Large intestine (tissue), 3 donors: ENCODE results near the gene GNG2. TPM values are rescaled to one million over a fixed set of nuclear protein-coding genes. Genes with fewer than 3 reads are reported as not detected.

Experiments
- DNase-seq, 2 donors: peaks; one replicate each; pipeline versions ENCODE4 v3.0.0 to v3.0.0-alpha.2; 2013
- H3K27ac ChIP-seq: one replicate; pipeline ENCODE4 v1.5.1; 2013; ENCODE audit warnings: low read length
- H3K27me3 ChIP-seq: 2 replicates; pipeline ENCODE4 v1.6.1; 2013; ENCODE audit warnings: low read length; ENCODE audit not compliant: control insufficient read depth, insufficient read depth
- H3K36me3 ChIP-seq: 2 replicates; pipeline ENCODE4 v1.6.1; 2013; ENCODE audit warnings: low read length; ENCODE audit not compliant: control insufficient read depth, insufficient read depth
- H3K4me1 ChIP-seq: one replicate; pipeline ENCODE4 v1.6.1; 2013; ENCODE audit warnings: low read length; ENCODE audit not compliant: control insufficient read depth, insufficient read depth
- H3K4me3 ChIP-seq: one replicate; pipeline ENCODE4 v1.5.1; 2013; ENCODE audit warnings: low read length
- H3K9me3 ChIP-seq: one replicate; pipeline ENCODE4 v1.6.1; 2013; ENCODE audit warnings: mild to moderate bottlenecking, low read depth, low read length, moderate library complexity; ENCODE audit not compliant: control insufficient read depth
- WGBS: methylation state at CpG from one replicate; pipeline ENCODE4 v1.1.5; 2013; ENCODE audit warnings: low lambda C conversion rate; ENCODE audit not compliant: insufficient coverage; 5-methylcytosine and 5-hydroxymethylcytosine counted together
- polyA plus RNA-seq: library from polyadenylated mRNA; unstranded; fragments of 120-200 nt; gene quantifications from one replicate; pipeline ENCODE4 v1.2.1, GENCODE V29; 2013

The GNG2 gene
- polyA plus RNA-seq, 1 donor, result 50.6 TPM

DNA sequence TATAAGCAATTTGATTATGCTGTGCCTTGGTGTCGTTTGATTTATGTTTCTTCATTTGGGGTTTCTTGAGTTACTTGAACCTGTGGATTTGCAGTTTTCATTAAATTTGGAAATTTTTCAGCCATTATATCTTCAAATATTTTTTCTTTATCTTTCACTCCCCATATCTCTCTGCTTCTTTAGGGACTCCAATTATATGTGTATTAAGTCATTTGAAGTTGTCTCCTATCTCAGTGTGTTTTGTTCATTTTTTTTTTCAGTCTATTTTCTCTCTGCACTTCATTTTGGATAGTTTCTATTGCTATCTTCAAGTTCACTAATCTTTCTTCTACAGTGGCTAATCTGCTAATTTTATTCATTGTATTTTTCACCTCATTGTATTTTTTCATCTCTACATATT is 99.5 kb downstream of the GNG2 start:
- no peak overlapping the region for H3K27ac ChIP-seq
- WGBS, result 100% methylated on average over 1 of the region's 1 CpG
- DNase-seq, result no peak
- H3K4me3 ChIP-seq, result no peak overlapping the region
- no peaks in the 10 kb centered on the region for H3K9me3 ChIP-seq
- H3K27me3 ChIP-seq, result no peaks in the 10 kb centered on the region
- no peaks in the 10 kb centered on the region for H3K4me1 ChIP-seq
- H3K36me3 ChIP-seq, result no peaks in the 10 kb centered on the region

DNA sequence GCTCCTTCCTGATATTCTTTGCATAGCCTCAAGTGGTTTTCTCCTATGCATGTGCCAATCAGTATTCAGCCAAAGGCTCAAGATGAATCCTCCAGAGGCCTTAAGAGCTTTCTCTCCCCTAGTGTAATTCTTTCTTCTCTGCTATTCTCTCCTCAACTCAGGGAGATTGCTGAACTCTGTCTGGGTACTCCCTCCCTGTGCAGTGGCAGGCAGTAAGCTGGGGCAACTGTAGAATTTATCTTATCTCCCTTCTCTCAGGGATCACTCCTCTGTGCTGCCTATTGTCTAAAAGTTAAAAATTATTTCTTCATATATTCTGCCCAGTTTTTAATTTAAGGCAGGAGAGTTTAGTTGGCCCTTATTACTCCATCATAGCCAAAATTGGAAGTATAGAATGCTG is 100.5 kb downstream of the GNG2 start:
- H3K9me3 ChIP-seq, result no peaks in the 10 kb centered on the region
- DNase-seq, result no peak
- no peaks in the 10 kb centered on the region for H3K4me1 ChIP-seq
- no peaks in the 10 kb centered on the region for H3K27me3 ChIP-seq
- no peak overlapping the region for H3K27ac ChIP-seq
- no peaks in the 10 kb centered on the region for H3K36me3 ChIP-seq
- no peak overlapping the region for H3K4me3 ChIP-seq

DNA sequence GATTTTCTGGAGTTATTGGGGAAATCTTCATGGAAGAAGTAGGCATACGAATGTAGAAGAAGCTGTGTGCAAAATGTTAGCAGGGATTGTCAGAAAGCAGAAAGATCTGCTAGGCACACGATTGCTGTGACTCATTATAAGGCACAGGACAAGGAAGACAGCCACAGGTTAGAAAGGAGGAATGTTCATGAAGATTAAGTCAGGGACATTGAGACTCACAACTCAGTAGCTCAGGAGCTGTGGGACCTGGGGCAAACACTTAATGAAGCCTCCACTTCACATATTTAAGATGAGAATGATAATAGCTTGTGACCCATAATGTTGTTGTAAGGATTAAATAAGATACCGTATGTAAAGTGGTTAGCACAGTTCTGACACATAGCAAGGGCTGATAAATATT is 102.3 kb downstream of the GNG2 start:
- Histone ChIP-seq H3K36me3 (no peaks in the 10 kb centered on the region), H3K27ac (no peak overlapping the region), H3K27me3 (no peaks in the 10 kb centered on the region), H3K4me3 (no peak overlapping the region), H3K4me1 (no peaks in the 10 kb centered on the region), H3K9me3 (no peaks in the 10 kb centered on the region)
- no peak for DNase-seq
- WGBS, result 50% methylated on average over 1 of the region's 3 CpGs

DNA sequence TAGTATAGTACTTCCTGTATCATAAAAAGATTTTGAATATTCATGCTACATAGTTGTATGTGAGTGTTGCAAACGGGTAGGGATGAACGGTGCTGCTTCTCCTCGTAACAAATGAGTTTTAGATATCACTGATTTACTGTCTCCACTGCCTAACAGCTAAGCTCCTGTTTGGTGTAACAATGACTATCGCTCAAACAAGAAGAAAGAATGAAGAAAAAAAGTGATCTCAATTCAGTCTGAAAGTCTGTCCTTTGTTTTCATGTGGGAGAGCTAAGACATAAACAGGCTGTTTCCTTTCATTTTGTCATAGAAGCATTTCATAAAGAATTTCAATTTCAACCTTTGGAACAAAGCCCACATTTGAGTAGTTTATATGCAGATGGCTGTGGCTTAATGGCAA is 102.9 kb downstream of the GNG2 start:
- WGBS, result 75% methylated on average over 1 of the region's 4 CpGs
- DNase-seq, result peak in 1 of 2 donors; percentile 15
- Histone ChIP-seq H3K4me3 (no peak overlapping the region), H3K9me3 (no peaks in the 10 kb centered on the region), H3K36me3 (no peaks in the 10 kb centered on the region), H3K4me1 (no peaks in the 10 kb centered on the region), H3K27me3 (no peaks in the 10 kb centered on the region), H3K27ac (peak overlapping the region; percentile 39)

DNA sequence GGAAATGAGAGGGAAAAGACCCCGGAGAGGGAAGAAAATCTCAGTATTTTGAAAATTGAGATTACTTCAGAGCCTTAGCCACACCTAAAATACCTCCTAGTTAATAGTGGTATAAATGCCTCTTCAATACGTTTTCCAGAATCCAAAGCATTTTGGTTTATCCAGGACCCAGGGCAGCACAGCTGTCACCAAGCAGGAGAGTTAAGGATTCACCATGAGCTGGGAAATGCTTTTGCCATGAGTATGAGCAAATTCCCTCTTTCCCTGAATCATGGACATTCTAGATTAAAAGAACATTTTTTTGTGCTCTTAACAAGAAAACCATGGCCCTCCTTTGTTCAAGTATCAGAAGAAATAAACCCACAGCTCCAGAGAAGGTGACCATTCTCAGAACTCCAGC is 107.1 kb downstream of the GNG2 start:
- Histone ChIP-seq H3K27me3 (peaks cover 5% of the 10 kb centered on the region), H3K9me3 (no peaks in the 10 kb centered on the region), H3K27ac (no peak overlapping the region), H3K4me3 (no peak overlapping the region), H3K36me3 (no peaks in the 10 kb centered on the region), H3K4me1 (no peaks in the 10 kb centered on the region)
- 83% methylated on average over 1 of the region's 2 CpGs for WGBS
- DNase-seq, result no peak

DNA sequence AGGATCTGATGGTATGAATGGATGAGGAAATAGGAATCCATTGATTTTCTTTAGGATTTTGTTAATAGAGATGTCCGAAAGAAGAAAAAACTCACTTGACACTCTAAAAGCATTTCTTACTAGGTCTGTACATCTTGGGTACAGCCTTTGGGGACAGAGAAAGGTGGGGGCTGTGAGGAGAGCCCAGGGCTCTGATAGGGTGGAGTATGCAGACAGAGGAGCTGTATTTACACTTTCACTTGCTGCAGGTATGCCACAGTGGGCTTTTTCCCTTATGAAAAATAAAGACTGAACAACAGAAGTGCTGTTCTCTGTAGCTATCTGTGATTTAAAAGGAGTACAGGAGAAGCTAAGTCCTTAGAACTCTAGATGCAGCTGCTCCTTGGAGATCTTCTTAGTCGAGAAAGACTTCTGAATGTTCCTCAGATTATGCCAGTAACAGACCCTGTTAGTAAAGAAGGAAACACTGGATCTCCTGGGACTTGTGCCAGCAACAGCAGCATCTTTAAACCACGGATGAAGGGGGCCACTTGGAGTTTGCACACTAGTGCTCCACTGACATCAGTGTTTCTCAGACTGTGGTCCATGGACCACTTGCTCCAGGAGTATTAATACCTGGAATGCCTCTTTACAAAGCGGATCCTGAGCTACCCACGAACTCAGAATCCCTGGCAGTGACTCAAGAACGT is 109.6 kb downstream of the GNG2 start:
- H3K36me3 ChIP-seq, result no peaks in the 10 kb centered on the region
- WGBS, result no CpG with 5 or more reads among the region's 6 CpGs
- no peak for DNase-seq
- peaks cover 5% of the 10 kb centered on the region for H3K27me3 ChIP-seq
- no peak overlapping the region for H3K27ac ChIP-seq
- H3K4me1 ChIP-seq, result no peaks in the 10 kb centered on the region
- no peaks in the 10 kb centered on the region for H3K9me3 ChIP-seq
- H3K4me3 ChIP-seq, result no peak overlapping the region

DNA sequence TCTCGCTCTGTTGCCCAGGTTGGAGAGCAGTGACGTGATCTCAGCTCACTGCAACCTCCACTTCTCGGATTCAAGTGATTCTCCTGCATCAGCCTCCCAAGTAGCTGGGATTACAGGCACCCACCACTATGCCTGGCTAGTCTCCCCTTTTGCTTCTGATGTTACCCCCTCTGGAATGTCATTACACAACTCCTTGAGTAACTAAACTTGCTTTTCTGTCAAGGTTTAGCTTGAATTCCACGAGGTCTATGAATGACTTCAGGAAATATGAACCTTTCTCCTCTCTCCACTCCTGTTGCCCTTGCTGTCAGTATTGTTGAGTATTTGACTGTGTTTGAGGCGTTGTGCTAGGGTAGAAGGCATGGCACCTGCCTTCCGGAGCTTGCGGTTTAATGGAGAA is 112.2 kb downstream of the GNG2 start:
- H3K4me3 ChIP-seq, result no peak overlapping the region
- no peaks in the 10 kb centered on the region for H3K9me3 ChIP-seq
- H3K27ac ChIP-seq, result no peak overlapping the region
- 100% methylated on average over 2 of the region's 7 CpGs for WGBS
- no peaks in the 10 kb centered on the region for H3K4me1 ChIP-seq
- H3K36me3 ChIP-seq, result no peaks in the 10 kb centered on the region
- H3K27me3 ChIP-seq, result peaks cover 5% of the 10 kb centered on the region
- no peak for DNase-seq

DNA sequence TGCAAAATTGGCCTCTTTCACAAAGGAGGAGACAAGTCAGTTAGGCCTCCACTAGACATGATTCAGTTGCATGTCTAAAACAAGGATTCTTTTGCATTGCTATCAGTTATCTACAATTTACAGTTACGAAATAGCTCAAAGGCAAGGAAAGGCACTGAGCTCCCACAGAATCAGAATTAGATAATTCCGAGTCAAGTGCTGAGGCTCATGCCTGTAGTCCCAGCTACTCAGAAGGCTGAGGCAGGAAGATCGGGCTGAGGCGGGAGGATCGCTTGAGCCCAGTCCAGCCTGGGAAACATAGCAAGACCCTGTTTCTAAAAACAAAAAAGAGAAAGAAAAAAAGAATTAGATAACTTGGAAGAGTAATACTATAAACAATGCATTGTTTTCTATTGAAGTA is 116.7 kb downstream of the GNG2 start:
- Histone ChIP-seq H3K27me3 (peaks cover 7% of the 10 kb centered on the region), H3K36me3 (no peaks in the 10 kb centered on the region), H3K4me3 (no peak overlapping the region), H3K4me1 (no peaks in the 10 kb centered on the region), H3K27ac (no peak overlapping the region), H3K9me3 (no peaks in the 10 kb centered on the region)
- DNase-seq, result peak; percentile 12 to 24
- WGBS, result no CpG with 5 or more reads among the region's 5 CpGs

DNA sequence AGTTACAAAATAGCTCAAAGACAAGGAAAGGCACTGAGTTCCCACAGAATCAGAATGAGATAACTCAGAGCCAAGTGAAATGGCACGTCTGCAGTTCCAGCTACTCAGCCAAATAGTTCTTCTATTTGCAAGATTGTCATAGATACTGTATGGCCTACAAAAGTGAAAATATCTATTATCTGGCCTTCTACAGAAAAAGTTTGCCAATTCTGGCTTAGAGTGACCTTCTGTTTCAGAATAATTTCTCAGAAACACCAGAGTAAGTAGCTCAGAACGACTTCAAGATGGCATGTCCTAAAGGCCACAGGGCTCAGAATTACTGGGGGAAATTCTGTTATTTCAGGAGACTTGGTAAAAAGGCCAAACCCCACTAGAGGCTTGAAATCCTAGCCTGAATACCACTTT is 118.3 kb downstream of the GNG2 start:
- H3K9me3 ChIP-seq, result no peaks in the 10 kb centered on the region
- peaks cover 7% of the 10 kb centered on the region for H3K27me3 ChIP-seq
- H3K4me1 ChIP-seq, result no peaks in the 10 kb centered on the region
- no peak overlapping the region for H3K27ac ChIP-seq
- WGBS, result no CpG with 5 or more reads among the region's 2 CpGs
- H3K36me3 ChIP-seq, result no peaks in the 10 kb centered on the region
- no peak overlapping the region for H3K4me3 ChIP-seq
- DNase-seq, result no peak

DNA sequence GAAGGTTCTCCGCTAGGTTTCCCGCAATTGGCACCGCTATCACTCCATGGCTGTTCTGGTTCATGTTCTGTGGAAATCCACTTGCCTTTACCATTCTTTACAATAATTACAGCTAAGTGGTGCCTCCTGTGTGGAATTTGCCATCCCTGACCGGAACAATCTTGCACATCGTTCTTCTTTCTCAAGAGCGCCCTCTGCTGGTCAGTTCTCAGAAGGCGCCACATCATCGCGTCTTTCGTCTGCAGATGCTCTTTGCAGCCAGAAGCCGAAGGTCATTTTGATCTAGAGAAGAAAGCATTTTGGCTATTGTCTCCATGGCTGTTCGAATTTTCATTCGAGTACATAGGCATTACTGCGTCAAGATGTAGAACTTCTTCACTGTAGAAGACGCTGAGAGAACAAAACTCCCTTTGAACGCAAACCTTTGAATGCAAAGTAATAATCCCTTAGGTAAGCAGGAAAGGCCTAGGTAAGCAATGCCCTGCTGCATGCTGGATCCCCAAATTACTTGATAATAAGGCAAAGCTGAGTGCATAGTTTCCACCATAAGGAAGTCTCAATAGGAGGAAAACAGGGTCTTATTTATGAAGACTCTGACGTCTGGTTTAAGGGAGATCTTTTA is 118.8 kb downstream of the GNG2 start:
- no peak overlapping the region for H3K27ac ChIP-seq
- DNase-seq, result peak; percentile 71 to 80
- no peaks in the 10 kb centered on the region for H3K36me3 ChIP-seq
- no peak overlapping the region for H3K4me3 ChIP-seq
- WGBS, result 80% methylated on average over 1 of the region's 17 CpGs
- no peaks in the 10 kb centered on the region for H3K4me1 ChIP-seq
- H3K27me3 ChIP-seq, result peaks cover 7% of the 10 kb centered on the region
- H3K9me3 ChIP-seq, result no peaks in the 10 kb centered on the region
